Spleen (tissue), 11 donors: ENCODE data around the gene PTPRT. TPM values are rescaled to one million over a fixed set of nuclear protein-coding genes. Genes with fewer than 3 reads are reported as not detected.

ENCODE experiments used
- DNase-seq: peaks from one replicate; pipeline ENCODE4 v3.0.0-alpha.2; 2020
- H3K27ac ChIP-seq, 8 donors: fragments of 200-600 bp; sonication (generic) in 7 of 8; 1 replicate in 4 of 8; 2 replicates in 4 of 8; pipeline versions ENCODE4 v1.5.0 to v1.8.0; 2016 to 2021; ENCODE audit warnings: inconsistent platforms in 4 of 8, mild to moderate bottlenecking in 4 of 8, moderate library complexity in 1 of 8
- H3K27me3 ChIP-seq, 7 donors: fragments of 200-600 bp; sonication (generic) in 6 of 7; replicated peaks in 1 of 7; 1 replicate in 4 of 7; 2 replicates in 3 of 7; pipeline versions ENCODE4 v1.5.0 to v1.8.0; 2016 to 2021; ENCODE audit warnings: inconsistent platforms in 3 of 7, mild to moderate bottlenecking in 1 of 7
- H3K36me3 ChIP-seq, 6 donors: fragments of 200-600 bp; sonication (generic) in 5 of 6; 1 replicate in 4 of 6; 2 replicates in 2 of 6; pipeline versions ENCODE4 v1.5.0 to v1.8.0; 2016 to 2021; ENCODE audit warnings: inconsistent platforms in 2 of 6
- H3K4me1 ChIP-seq, 6 donors: fragments of 200-600 bp; sonication (generic) in 5 of 6; 1 replicate in 3 of 6; 2 replicates in 3 of 6; pipeline versions ENCODE4 v1.5.0 to v1.8.0; 2016 to 2021; ENCODE audit warnings: inconsistent platforms in 3 of 6
- H3K4me3 ChIP-seq, 8 donors: fragments of 200-600 bp; sonication (generic) in 7 of 8; 1 replicate in 4 of 8; 2 replicates in 4 of 8; pipeline versions ENCODE4 v1.5.0 to v1.8.0; 2016 to 2021; ENCODE audit warnings: inconsistent platforms in 4 of 8, mild to moderate bottlenecking in 4 of 8, moderate library complexity in 2 of 8
- H3K9me3 ChIP-seq, 8 donors: fragments of 200-600 bp; sonication (generic) in 7 of 8; 1 replicate in 4 of 8; 2 replicates in 4 of 8; pipeline versions ENCODE4 v1.5.0 to v1.8.0; 2016 to 2021; ENCODE audit warnings: inconsistent platforms in 4 of 8
- POLR2A ChIP-seq, 3 donors: fragments of 450-650 bp; IDR thresholded peaks; one replicate each; pipeline ENCODE4 v1.5.1; 2017; ENCODE audit warnings: antibody characterized with exemption in 3 of 3, mild to moderate bottlenecking in 1 of 3
- POLR2AphosphoS5 ChIP-seq, 3 donors: sonication (generic); formaldehyde crosslinking; IDR thresholded peaks; one replicate each; pipeline ENCODE4 v1.5.1; 2017; ENCODE audit warnings: antibody characterized with exemption in 3 of 3
- WGBS, 5 donors: extraction: QIAGEN DNeasy Blood & Tissue Kit in 3 of 5; methylation state at CpG; one replicate each; pipeline versions ENCODE4 v1.1.5 to v1.1.7; 2013 to 2018; 5-methylcytosine and 5-hydroxymethylcytosine counted together
- intact Hi-C: fragments of 100-400 bp; cut with DNase I; formaldehyde crosslinking; loops from one replicate; pipeline ENCODE4 v1.15.0; 2023; ENCODE audit warnings: low total_unique reads
- polyA plus RNA-seq, 3 donors: library from polyadenylated mRNA; stranded (reverse); fragments of 200-250 nt; gene quantifications; one replicate each; pipeline ENCODE4 v1.2.1, GENCODE V29; 2013
- total RNA-seq, 7 donors: library from RNA; depleted of rRNA in 3 of 7; stranded (reverse); fragments of >200 nt in 3 of 7; fragmentation: NEBNext Ultra II Directional in 4 of 7; extraction: Animal tissue kit (Norgen Biotek cat#: 25700) in 4 of 7; gene quantifications; one replicate each; pipeline versions ENCODE4 v1.1.0 to v1.2.1, GENCODE V29; 2016 to 2021
- TF ChIP-seq, protein P1 (sequence below), 11 experiments: fragments of 200-600 bp in 7 of 11; fragments of 450-650 bp in 4 of 11; sonication (generic) in 4 of 11; IDR thresholded peaks in 8 of 11; conservative IDR thresholded peaks in 3 of 11; 1 replicate in 7 of 11; 2 replicates in 4 of 11; pipeline versions ENCODE4 v1.4.0 to v1.8.0; 2016 to 2021; ENCODE audit warnings: antibody characterized with exemption in 11 of 11, inconsistent platforms in 4 of 11, mild to moderate bottlenecking in 1 of 11
- donor health status: healthy with polysubstance abuse.
- donor health status: DM: no; HTN: no; CAD: no; lungs with moderate emphysema.
- donor health status: DM: no; HTN: no; CAD: no.
- donor health status: Bipolar disorder and iron deficiency.
- donor health status: healthy.
- donor health status: DM: no; HTN: no; CAD: no.
- donor health status: DM: yes; HTN: yes; CAD: no.

PTPRT gene
- total and polyA plus RNA-seq, 10 donors = 0.02 to 4.7 (median 1.2) TPM

DNA sequence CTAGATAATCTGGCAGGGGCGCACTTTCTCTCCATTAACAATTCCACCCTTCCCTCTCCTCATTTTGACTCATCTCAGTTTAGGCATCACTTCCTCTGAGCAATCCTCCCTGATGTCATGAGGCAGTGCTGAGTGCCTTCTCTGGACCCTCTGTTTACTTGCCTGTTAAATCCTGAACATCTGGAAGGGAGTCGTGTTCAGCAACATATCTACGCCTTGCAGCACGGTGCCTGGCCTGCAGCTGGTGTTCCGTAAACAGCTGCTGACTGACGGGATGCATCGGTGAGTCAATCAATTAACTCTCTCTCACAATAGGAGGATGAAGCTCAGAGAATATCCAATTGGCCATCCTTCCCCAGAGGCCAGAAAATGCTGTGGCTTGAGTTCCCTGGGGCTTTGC lies 613.5 kb downstream of the PTPRT start:
- Histone ChIP-seq H3K4me1 (no peaks in the 10 kb centered on the region), H3K27ac (no peak overlapping the region), H3K4me3 (no peak overlapping the region), H3K36me3 (no peaks in the 10 kb centered on the region), H3K9me3 (peaks cover 0 to 36% (median 11%) of the 10 kb centered on the region in 8 donors), H3K27me3 (no peaks in the 10 kb centered on the region)
- no peak for DNase-seq
- intact Hi-C loops = no loop called here
- TF ChIP-seq POLR2AphosphoS5 (IDR thresholded peaks at IDR 0.05) (no peak), POLR2A (IDR thresholded peaks at IDR 0.05) (no peak)
- TF ChIP-seq, protein P1, sequence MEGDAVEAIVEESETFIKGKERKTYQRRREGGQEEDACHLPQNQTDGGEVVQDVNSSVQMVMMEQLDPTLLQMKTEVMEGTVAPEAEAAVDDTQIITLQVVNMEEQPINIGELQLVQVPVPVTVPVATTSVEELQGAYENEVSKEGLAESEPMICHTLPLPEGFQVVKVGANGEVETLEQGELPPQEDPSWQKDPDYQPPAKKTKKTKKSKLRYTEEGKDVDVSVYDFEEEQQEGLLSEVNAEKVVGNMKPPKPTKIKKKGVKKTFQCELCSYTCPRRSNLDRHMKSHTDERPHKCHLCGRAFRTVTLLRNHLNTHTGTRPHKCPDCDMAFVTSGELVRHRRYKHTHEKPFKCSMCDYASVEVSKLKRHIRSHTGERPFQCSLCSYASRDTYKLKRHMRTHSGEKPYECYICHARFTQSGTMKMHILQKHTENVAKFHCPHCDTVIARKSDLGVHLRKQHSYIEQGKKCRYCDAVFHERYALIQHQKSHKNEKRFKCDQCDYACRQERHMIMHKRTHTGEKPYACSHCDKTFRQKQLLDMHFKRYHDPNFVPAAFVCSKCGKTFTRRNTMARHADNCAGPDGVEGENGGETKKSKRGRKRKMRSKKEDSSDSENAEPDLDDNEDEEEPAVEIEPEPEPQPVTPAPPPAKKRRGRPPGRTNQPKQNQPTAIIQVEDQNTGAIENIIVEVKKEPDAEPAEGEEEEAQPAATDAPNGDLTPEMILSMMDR (IDR thresholded peaks at IDR 0.05 in 8 of 11, conservative IDR thresholded peaks at IDR 0.05 in 3 of 11) = no peak
- 61 to 81% (median 73%) methylated on average over 7 of the region's 7 CpGs for WGBS, 5 donors

DNA sequence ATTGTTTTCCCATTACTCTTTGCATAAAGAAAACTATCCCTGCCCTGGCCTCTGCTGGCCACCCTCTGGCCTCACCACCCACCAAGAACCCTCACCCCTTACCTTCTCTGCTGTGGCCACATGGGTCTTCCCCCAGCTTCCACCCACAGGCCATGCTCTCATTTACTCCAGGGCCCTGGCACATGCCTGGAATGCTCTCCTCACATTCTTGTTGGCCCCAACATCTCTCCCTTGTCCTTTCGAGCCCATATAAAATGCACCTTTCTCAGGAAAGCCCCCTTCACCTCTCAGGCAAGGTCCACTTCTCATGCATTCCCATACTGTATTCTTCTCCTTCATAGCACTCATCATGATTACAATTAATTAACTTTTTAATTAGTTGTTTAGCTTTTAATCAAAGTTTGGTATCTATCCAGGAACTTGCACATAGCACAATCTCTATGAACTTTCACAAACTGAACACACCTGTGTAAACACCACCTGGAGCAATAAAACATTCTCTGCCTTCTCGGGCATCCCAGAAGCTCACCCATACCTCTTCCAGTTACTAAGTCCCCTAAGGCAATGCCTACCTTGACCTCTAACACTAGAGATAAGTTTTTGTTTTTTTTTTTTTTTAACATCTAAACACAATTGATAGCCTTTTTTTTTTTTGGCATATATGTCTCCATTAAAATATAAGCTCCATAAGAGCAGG lies 617.2 kb downstream of the PTPRT start:
- no peak for DNase-seq
- 65 to 88% (median 70%) methylated on average over 2 of the region's 2 CpGs for WGBS, 5 donors
- Histone ChIP-seq H3K4me3 (no peak overlapping the region), H3K4me1 (no peaks in the 10 kb centered on the region), H3K9me3 (peaks cover 0 to 50% (median 13%) of the 10 kb centered on the region in 8 donors), H3K27ac (no peak overlapping the region), H3K27me3 (no peaks in the 10 kb centered on the region), H3K36me3 (no peaks in the 10 kb centered on the region)
- TF ChIP-seq POLR2AphosphoS5 (IDR thresholded peaks at IDR 0.05) (no peak), POLR2A (IDR thresholded peaks at IDR 0.05) (no peak)
- TF ChIP-seq, protein P1 (IDR thresholded peaks at IDR 0.05 in 8 of 11, conservative IDR thresholded peaks at IDR 0.05 in 3 of 11) = no peak
- intact Hi-C loops = no loop called here

DNA sequence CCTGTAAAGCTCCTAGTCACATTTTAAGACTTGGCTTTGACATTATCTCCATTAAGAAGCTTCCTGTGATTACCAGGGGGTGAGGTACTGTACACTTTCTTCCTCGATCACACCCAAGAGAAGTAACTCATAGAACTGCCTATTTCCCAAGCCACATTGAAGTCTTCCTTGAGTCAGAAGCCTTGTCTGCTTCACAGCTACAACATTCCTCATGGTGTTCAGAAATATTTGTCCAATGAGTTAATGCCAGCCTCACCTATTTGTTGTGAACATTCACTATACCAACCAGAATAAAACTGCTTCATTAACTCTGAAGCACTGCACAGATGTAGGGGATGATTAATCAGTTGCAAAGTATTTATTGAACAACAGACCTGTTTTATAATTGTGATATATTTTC lies 622.3 kb downstream of the PTPRT start:
- Histone ChIP-seq H3K4me3 (no peak overlapping the region), H3K27ac (no peak overlapping the region), H3K4me1 (no peaks in the 10 kb centered on the region), H3K36me3 (no peaks in the 10 kb centered on the region), H3K9me3 (peaks cover 0 to 27% (median 12%) of the 10 kb centered on the region in 8 donors), H3K27me3 (no peaks in the 10 kb centered on the region)
- TF ChIP-seq, protein P1 (IDR thresholded peaks at IDR 0.05 in 8 of 11, conservative IDR thresholded peaks at IDR 0.05 in 3 of 11) = no peak
- TF ChIP-seq POLR2AphosphoS5 (IDR thresholded peaks at IDR 0.05) = no peak
- TF ChIP-seq POLR2A (IDR thresholded peaks at IDR 0.05) = no peak
- no peak for DNase-seq
- intact Hi-C loops = no loop called here
- 56 to 91% (median 82%) methylated on average over 1 of the region's 1 CpG for WGBS, 5 donors

DNA sequence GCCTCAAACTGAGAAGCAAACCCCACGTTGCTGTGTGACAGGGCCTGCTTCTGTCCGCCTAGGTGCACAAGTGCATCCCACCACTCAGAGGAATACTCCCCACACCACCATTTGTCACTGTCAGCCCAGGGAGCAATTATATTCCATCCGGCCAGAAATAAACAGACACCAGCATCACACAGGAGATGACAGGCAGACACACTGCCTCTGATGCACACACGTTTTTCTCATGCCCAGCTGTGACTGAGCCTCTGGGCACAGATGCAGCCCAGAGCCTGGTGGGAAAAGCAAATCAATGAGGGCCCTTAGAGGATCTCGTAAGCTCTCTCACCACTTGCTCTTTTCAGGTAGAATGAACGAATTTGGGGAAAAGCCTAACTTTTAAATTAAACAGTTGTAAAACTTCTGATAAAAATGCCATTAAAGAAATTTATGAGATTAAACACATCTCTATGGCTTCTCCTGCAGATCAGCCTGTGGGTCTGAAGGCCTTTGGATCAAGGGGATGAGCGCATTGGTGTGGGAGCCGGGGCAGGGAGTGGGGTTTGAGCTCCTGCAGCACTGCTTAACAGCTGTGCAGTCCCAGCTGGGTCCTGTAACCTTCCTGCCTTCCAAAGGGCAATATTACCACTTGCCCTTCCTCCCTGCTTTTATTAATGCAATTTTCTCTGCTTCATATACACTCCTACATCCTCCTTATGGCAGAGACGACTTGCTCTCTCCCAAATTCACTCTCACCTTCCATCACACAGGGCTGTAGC lies 624.3 kb downstream of the PTPRT start:
- H3K4me3 ChIP-seq = no peak overlapping the region
- 61 to 69% (median 62%) methylated on average over 9 of the region's 9 CpGs for WGBS, 5 donors
- intact Hi-C loops = no loop called here
- TF ChIP-seq POLR2A (IDR thresholded peaks at IDR 0.05) (no peak), POLR2AphosphoS5 (IDR thresholded peaks at IDR 0.05) (no peak)
- TF ChIP-seq, protein P1 (IDR thresholded peaks at IDR 0.05 in 8 of 11, conservative IDR thresholded peaks at IDR 0.05 in 3 of 11) = no peak
- peaks cover 0 to 11% (median 0%) of the 10 kb centered on the region in 8 donors for H3K9me3 ChIP-seq
- DNase-seq = no peak
- no peaks in the 10 kb centered on the region for H3K4me1 ChIP-seq
- no peaks in the 10 kb centered on the region for H3K36me3 ChIP-seq
- H3K27ac ChIP-seq = no peak overlapping the region
- H3K27me3 ChIP-seq = no peaks in the 10 kb centered on the region
